PC-3 (cell line): ENCODE results near the gene DHX34.

ENCODE experiments used
- CTCF ChIP-seq: fragments of 300-600 bp; sonication (generic); conservative IDR thresholded peaks from 2 replicates; pipeline ENCODE4 v1.5.1; 2017; ENCODE audit warnings: antibody characterized with exemption, low read depth, mild to moderate bottlenecking, low read length
- EZH2phosphoT487 ChIP-seq: fragments of 300-600 bp; sonication (generic); IDR thresholded peaks from 2 replicates; pipeline ENCODE4 v1.6.1; 2018; ENCODE audit warnings: mild to moderate bottlenecking, antibody characterized with exemption, low read length, borderline replicate concordance

DNA sequence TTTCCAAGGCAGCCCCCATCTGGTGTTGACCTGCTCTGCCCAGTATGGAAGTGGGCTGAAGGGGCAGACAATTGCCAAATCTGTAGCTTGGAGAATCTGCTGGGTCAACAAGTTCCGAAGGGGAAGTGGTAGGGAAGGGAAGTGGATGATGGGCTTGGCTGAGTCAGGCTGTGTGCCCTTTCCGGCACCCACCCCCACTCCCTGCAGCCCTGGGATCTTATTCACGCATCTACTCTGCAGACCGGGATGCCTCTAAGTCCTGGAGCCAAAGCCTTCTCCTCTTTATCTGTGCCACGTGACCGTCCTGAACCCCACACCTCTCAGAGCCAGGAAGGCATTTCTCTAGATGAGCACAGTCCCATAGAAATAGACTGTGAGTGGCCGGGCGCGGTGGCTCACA lies 24.6 kb upstream of the DHX34 start:
- no peak for TF ChIP-seq CTCF
- no peak for TF ChIP-seq EZH2phosphoT487
